Uterus (tissue), 2 donors: ENCODE results near the gene PEX11A.

ENCODE experiments used
- CTCF ChIP-seq, 4 experiments: fragments of 200-600 bp in 2 of 4; fragments of 450-650 bp in 2 of 4; sonication (generic) in 2 of 4; IDR thresholded peaks; one replicate each; pipeline ENCODE4 v1.5.1; 2016 to 2019; ENCODE audit warnings: antibody characterized with exemption in 4 of 4, mild to moderate bottlenecking in 2 of 4, moderate library complexity in 1 of 4
- POLR2A ChIP-seq, 2 donors: fragments of 450-650 bp; IDR thresholded peaks; one replicate each; pipeline ENCODE4 v1.6.1; 2016; ENCODE audit warnings: antibody characterized with exemption in 2 of 2, mild to moderate bottlenecking in 1 of 2, moderate library complexity in 1 of 2

GRCh38 chr15:89673165-89673512 lies 17.4 kb downstream of the PEX11A start:
- TF ChIP-seq POLR2A (IDR thresholded peaks at IDR 0.05) (no peak), CTCF (IDR thresholded peaks at IDR 0.05) (no peak)
